ENCODE data around the gene POU2F3. TPM values are rescaled to one million over a fixed set of nuclear protein-coding genes. Genes with fewer than 3 reads are reported as not detected.
A peak's percentile ranks its signal among the peaks of the same experiment; 100 is the strongest.

The POU2F3 gene
- total RNA-seq, 1 experiment from 2014 or later: not detected

DNA sequence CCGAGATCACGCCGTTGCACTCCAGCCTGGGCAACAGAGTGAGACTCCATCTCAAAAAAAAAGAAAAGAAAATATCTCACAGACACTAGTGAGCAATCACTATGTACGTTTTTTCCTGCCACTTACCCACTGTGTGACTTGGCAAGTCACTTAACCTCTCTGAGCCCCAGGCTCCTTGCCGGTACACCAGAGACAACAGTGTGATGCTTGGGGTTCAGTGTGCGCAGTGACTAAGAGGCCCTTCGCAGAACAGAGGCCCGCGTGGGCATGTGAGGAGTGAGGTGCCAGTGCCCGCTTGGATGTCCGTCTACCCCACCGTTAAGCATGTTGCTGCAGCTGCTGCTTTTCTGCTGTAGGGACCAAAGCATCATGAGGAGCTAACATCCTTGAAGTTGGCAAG, 22.4 kb upstream of the POU2F3 start:
- Histone ChIP-seq H3K27me3 (ENCODE audit: control insufficient read depth, insufficient read depth, low read length) (peaks cover 45% of the 10 kb centered on the region), H3K4me3 (ENCODE audit: insufficient read depth, low read depth, low read length) (no peak overlapping the region), H3K36me3 (replicated peaks; ENCODE audit: control insufficient read depth, insufficient read depth, low read length) (no peaks in the 10 kb centered on the region)
- DNase-seq: no peak

DNA sequence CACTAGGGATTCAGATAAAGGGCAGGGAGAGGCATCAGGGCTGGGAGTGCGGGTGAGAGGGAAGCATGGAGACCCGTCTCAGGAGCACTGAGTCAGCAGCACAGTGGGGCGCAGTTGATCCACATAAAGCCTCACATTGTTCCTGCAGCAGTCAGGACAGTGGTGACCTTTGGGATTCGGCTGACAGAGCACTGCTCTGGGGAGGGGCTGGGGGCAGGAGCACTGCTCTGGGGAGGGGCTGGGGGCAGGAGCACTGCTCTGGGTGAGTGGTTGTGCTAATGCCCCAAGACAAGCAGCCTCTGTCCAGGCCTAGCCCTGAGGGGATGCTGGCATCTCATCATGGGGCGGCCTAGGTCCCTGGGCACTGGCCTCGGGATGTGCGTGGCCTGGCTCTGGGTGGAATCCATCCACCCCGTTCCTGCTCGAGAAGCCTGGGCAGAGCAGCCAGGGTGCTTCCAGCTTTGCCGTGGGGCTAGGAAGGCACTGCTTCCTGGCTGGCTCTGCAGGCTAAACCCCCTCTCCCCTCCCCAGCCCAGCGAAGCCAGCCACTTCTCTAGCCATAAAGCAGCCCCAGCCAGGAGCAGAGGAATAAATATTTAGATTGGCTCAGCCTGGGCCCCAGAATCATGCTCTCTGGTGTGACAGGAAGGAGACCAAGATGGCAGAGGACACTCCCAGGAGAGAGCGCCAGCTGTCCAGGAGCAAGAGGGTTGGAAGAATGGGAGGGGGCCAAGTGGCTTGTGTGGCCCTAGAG, 21.8 kb upstream of the POU2F3 start:
- H3K27me3 ChIP-seq (ENCODE audit: control insufficient read depth, insufficient read depth, low read length): peaks cover 41% of the 10 kb centered on the region
- DNase-seq: peak; percentile 59
- H3K36me3 ChIP-seq (replicated peaks; ENCODE audit: control insufficient read depth, insufficient read depth, low read length): no peaks in the 10 kb centered on the region
- H3K4me3 ChIP-seq (ENCODE audit: insufficient read depth, low read depth, low read length): no peak overlapping the region

DNA sequence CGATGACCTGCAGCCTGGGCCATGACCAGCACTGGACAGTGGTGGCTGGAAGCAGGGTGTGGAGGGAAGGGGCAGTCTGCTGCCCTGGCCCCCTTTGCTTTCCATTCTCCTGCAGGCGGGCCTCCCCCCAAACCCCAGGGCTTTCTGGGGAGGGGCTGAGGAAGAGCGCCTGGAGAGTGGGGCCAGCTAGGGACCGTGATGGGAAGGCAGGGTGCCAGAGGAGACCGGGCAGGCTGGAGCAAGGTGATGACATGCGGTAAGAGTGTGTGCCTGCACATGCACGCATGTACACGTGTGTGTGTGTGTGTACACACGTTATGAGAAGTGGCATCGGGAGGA, 21.3 kb upstream of the POU2F3 start:
- no peak overlapping the region for H3K4me3 ChIP-seq (ENCODE audit: insufficient read depth, low read depth, low read length)
- H3K27me3 ChIP-seq (ENCODE audit: control insufficient read depth, insufficient read depth, low read length): peaks cover 36% of the 10 kb centered on the region
- no peaks in the 10 kb centered on the region for H3K36me3 ChIP-seq (replicated peaks; ENCODE audit: control insufficient read depth, insufficient read depth, low read length)
- no peak for DNase-seq

DNA sequence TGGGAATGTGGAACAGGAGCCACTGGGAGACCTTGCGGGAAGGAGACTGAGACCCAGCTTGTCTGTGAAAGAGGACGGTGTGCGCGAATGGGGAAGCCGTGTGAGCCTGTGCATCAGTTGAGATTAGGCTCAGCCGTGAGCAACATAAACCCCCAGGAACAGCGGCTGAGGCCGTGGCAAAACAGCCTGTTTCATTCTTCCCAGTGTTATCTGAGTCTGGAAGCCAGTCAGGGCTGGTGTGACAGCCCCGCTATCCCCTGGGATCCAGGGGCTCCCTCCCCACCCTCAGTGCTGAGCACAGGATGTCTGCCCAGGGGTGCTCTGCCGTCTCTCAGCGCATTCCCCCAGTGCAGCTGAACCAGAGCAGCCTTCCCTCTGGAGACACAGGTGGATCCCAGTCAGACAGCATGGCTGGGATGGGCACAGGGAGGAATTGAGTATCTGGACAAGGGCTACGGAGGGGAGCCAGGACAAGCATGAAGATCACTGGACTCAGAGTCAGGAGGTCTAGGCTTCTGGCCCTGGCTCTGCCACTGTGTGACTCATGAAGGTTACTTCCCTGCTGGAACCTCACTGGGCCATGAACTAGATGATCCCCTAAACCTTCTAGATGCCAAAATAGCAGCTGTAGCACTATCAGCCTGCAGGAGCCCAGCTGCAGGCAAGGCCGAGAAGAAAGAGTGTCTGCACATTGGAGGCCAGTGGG, 20.6 kb upstream of the POU2F3 start:
- Histone ChIP-seq H3K36me3 (replicated peaks; ENCODE audit: control insufficient read depth, insufficient read depth, low read length) (no peaks in the 10 kb centered on the region), H3K4me3 (ENCODE audit: insufficient read depth, low read depth, low read length) (no peak overlapping the region), H3K27me3 (ENCODE audit: control insufficient read depth, insufficient read depth, low read length) (peaks cover 28% of the 10 kb centered on the region)
- DNase-seq: no peak

DNA sequence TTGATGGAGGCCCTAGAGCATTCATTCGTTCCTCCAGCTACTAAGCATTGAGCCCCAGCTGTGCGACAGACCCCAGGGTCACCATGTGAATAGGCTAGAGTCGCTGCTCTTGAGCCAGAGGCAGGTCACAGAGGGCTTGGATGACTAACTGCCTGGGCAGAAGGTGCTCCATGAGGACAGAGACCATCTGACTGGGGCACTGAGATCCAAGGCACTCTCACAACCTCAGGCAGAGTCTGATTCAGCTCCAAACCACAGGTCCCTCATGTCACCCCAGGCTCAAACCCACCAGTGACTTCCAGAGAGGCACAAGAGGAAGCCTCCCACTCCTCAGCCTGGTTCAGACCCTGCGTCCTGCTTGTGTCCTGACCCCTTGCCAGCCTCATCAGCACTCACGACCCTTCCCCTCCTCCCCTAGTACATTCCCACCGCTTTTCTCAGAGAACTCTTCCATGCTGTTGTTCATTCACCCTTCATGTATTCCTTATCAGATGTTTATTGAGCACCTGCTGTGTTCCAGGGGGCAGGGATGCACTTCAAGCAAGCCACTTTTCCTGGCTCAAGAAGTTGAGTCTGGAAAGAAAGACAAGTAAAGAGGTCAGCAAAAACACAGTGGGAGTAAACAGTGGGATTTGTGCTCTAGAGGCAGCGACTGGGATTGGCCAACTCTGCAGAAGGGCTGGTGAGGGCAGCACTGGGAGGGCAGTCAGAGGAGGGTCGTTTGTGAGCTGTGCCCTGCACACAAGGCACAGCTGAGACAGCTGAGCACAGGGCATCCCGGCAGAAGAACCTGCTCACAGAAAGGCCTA, 19.8 kb upstream of the POU2F3 start:
- no peak overlapping the region for H3K4me3 ChIP-seq (ENCODE audit: insufficient read depth, low read depth, low read length)
- DNase-seq: no peak
- H3K36me3 ChIP-seq (replicated peaks; ENCODE audit: control insufficient read depth, insufficient read depth, low read length): no peaks in the 10 kb centered on the region
- peaks cover 24% of the 10 kb centered on the region; the same call in 1 of the 2 replicates for H3K27me3 ChIP-seq (ENCODE audit: control insufficient read depth, insufficient read depth, low read length)

DNA sequence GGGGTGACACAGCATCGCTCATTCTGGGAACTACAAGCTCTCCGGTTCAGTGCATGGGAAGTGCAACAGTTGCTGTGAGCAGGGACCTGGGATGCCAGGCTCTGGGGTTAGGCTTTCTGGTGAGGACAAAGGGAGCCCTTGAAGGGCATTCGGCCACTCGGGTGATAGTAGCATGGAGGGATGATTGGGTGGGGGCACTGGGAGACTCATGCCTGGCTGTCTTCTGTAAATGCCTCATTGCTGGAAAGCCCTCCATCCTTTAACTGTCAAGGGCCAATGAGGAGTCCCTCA, 19.2 kb upstream of the POU2F3 start:
- DNase-seq: no peak
- H3K36me3 ChIP-seq (replicated peaks; ENCODE audit: control insufficient read depth, insufficient read depth, low read length): no peaks in the 10 kb centered on the region
- no peak overlapping the region for H3K4me3 ChIP-seq (ENCODE audit: insufficient read depth, low read depth, low read length)
- peaks cover 19% of the 10 kb centered on the region; the same call in 1 of the 2 replicates for H3K27me3 ChIP-seq (ENCODE audit: control insufficient read depth, insufficient read depth, low read length)

DNA sequence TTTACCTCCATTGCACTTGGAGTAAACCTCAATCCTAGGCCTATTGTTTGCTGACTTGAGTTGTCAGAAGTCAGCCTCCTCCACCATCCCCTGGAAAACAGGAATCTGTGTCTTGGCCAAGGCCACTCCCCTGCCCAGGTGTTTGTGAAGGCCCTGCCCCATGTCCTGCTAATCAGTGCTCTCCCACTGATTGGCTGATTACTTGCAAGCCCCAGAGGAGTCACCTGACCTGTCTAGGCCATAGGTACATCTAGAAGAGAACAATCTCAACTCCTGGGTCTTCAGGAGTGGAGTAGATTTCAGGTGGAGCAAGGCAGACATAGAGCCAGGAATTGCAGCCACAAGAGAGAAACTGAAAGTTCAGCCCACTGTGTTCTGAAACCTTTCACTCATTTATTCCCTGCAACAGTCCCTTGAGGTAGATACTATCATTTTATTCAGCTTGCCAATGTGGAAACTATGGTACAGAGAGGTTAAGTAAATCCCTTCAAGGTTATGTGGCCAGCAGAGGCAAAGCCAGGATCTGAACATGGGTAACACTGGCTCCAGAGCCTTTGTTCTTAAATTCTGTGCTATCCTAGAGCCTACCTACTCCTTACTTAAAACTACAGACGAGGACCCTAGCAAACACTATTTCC, 18.7 kb upstream of the POU2F3 start:
- peaks cover 17% of the 10 kb centered on the region; the same call in 1 of the 2 replicates for H3K27me3 ChIP-seq (ENCODE audit: control insufficient read depth, insufficient read depth, low read length)
- no peak overlapping the region for H3K4me3 ChIP-seq (ENCODE audit: insufficient read depth, low read depth, low read length)
- no peak for DNase-seq
- H3K36me3 ChIP-seq (replicated peaks; ENCODE audit: control insufficient read depth, insufficient read depth, low read length): no peaks in the 10 kb centered on the region

DNA sequence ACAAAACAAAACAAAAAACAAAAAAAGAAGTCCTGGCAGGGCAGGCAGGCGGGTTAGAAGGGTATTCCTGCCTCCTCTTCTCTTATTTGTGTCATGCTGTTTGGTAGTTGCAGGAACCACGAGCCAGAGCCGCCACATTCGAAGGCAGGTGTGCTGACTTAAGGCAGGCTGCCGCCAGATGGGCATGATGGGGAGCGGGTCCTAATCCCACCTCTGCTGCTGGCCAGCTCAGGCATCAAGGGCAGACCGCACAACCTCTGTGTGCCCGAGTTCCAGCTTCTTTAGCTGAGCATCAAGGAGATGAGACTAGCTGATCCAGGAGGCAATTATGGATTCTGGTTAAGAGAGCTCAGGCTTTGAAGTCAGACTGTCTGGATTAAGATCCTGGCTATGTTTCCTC, 17.0 kb upstream of the POU2F3 start:
- Histone ChIP-seq H3K36me3 (replicated peaks; ENCODE audit: control insufficient read depth, insufficient read depth, low read length) (no peaks in the 10 kb centered on the region), H3K27me3 (ENCODE audit: control insufficient read depth, insufficient read depth, low read length) (peaks cover 15% of the 10 kb centered on the region; the same call in 1 of the 2 replicates), H3K4me3 (ENCODE audit: insufficient read depth, low read depth, low read length) (no peak overlapping the region)
- DNase-seq: no peak

DNA sequence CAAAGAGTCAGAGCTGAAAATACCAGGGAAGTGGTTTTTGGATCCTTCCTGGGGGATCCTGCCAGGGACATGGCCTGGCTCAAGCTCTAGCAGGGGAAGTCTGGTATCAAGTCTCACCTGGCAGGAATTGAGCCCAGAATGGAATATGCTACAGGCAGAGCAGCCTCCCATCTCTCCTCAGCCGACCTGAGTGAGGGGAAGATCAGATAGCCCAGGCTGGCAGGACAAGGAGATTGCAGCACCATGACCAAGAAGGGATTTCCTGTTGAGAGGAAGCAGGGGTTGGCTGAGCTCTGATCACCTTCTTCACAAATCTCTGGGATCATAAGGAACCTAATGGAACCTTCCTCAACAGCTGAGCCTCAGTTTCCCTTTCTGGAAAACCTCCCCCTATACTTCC, 16.1 kb upstream of the POU2F3 start:
- peaks cover 15% of the 10 kb centered on the region; the same call in 1 of the 2 replicates for H3K27me3 ChIP-seq (ENCODE audit: control insufficient read depth, insufficient read depth, low read length)
- H3K36me3 ChIP-seq (replicated peaks; ENCODE audit: control insufficient read depth, insufficient read depth, low read length): no peaks in the 10 kb centered on the region
- H3K4me3 ChIP-seq (ENCODE audit: insufficient read depth, low read depth, low read length): no peak overlapping the region
- no peak for DNase-seq

DNA sequence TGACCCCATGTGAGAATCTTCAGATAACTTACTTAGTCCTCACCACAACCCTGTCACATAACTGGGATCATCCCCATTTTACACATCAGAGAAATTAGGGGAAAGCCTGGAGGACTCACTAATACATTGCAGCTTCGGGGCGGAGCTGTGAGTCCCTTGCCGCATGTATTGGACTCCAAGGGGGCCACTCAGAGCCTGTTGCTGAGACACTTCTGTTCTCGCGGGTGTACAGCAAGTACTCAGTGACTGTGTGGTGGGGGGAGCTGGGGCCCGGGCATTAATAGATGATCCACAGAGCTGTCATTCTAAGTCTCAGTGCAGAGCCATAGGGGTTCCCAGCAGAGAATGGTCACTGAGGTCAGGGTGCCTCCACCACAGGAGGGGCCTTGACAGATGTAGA, 15.6 kb upstream of the POU2F3 start:
- H3K27me3 ChIP-seq (ENCODE audit: control insufficient read depth, insufficient read depth, low read length): peaks cover 12% of the 10 kb centered on the region; the same call in 1 of the 2 replicates
- H3K4me3 ChIP-seq (ENCODE audit: insufficient read depth, low read depth, low read length): no peak overlapping the region
- no peak for DNase-seq

DNA sequence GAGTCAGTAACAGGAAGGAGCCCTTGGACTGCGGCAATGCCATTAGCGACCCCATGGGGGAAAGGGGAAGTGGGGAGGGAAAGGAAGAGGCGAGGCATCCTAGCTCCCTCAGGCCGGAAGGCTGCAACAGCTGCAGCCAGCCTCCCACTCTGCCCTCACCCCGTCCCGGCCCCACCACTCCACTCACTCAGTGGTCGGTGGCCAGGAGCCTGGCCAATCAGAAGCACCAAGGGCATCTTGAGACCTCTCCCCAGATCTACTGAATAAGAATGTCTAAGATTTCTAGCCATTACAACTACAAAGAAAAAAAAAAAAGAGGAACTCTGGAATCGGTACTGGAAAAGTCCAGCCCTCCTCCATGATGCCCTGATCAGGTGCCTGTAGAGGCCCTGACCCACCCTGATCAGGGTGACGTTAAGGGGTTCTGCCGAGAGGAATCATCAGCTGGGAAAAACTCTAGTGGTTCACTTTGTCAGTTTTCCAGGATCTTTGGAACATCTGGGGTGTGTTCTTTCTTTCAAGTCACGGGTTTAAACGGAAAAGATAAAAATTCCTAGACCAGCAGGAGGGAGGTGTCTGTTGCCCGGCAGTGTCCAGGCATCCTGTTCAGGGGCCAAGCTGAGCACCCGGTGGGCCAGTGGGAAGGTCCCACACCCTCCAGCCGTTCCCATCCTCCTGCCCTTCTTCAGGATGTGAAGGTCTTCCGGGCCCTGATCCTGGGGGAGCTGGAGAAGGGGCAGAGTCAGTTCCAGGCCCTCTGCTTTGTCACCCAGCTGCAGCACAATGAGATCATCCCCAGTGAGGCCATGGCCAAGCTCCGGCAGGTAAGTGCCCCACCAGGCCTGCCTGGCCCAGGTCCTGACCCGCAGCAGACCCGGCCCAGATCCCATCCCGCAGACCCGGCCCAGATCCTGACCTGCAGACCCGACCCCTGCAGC, 14.7 kb upstream of the POU2F3 start:
- Histone ChIP-seq H3K27me3 (ENCODE audit: control insufficient read depth, insufficient read depth, low read length) (peaks cover 5% of the 10 kb centered on the region; the same call in 1 of the 2 replicates), H3K36me3 (replicated peaks; ENCODE audit: control insufficient read depth, insufficient read depth, low read length) (no peaks in the 10 kb centered on the region), H3K4me3 (ENCODE audit: insufficient read depth, low read depth, low read length) (no peak overlapping the region)
- peak; percentile 73 for DNase-seq

More for the DNA sequence above, 15.6 kb upstream of the POU2F3 start:
- no peaks in the 10 kb centered on the region for H3K36me3 ChIP-seq (replicated peaks; ENCODE audit: control insufficient read depth, insufficient read depth, low read length)

DNA sequence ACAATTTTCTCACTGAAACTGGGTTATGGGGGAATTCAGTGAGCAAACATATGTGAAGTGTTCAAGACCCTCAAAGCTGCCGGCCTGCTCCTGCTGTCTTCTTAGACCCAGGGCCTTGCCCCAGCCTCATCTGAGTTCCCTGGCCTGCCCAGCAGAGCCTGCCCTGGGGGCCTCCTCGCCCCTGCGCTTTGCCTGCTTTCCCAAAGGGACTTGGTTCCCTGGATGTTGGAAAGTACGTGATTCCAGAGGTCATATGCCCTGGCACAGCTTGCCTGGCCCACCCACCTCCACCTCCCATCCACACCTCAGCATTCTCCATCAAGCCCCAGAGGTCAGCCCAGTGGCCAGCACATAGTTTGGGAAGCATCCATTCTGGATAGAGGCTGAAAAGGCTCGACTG, 13.7 kb upstream of the POU2F3 start:
- DNase-seq: no peak
- no peaks in the 10 kb centered on the region for H3K36me3 ChIP-seq (replicated peaks; ENCODE audit: control insufficient read depth, insufficient read depth, low read length)
- H3K4me3 ChIP-seq (ENCODE audit: insufficient read depth, low read depth, low read length): no peak overlapping the region
- H3K27me3 ChIP-seq (ENCODE audit: control insufficient read depth, insufficient read depth, low read length): peaks cover 2% of the 10 kb centered on the region; the same call in 1 of the 2 replicates

DNA sequence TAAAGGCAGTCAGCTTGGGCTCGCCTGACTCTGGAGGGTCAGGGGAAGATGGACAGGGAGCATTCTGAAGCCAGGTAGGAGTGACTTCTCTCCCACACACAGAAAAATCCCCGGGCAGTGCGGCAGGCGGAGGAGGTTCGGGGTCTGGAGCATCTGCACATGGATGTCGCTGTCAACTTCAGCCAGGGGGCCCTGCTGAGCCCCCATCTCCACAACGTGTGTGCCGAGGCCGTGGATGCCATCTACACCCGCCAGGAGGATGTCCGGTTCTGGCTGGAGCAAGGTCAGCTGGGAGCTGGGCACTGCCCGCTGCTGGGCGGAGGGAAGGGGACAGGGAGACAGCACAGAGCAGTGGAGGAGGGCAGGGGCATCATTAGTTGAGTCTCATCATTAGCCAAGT, 13.2 kb upstream of the POU2F3 start:
- Histone ChIP-seq H3K36me3 (replicated peaks; ENCODE audit: control insufficient read depth, insufficient read depth, low read length) (no peaks in the 10 kb centered on the region), H3K27me3 (ENCODE audit: control insufficient read depth, insufficient read depth, low read length) (peaks cover 2% of the 10 kb centered on the region; the same call in 1 of the 2 replicates), H3K4me3 (ENCODE audit: insufficient read depth, low read depth, low read length) (no peak overlapping the region)
- no peak for DNase-seq
